ENCODE measurements around the gene UPF1.

The UPF1 gene

GRCh38 chr19:18847549-18848463 lies 16.0 kb downstream of the UPF1 start:
- Histone ChIP-seq H3K4me2 (ENCODE audit: low read depth, low read length) (no peak overlapping the region), H3F3A (ENCODE audit: insufficient read depth, low read length) (no peaks in the 10 kb centered on the region), H3K36me3 (replicated peaks; ENCODE audit: insufficient read depth, low read length) (peaks cover 8% of the 10 kb centered on the region), H3K9me2 (replicated peaks; ENCODE audit: insufficient read depth, low read length) (no peaks in the 10 kb centered on the region), H2AFZ (ENCODE audit: low read length) (no peak overlapping the region), H3K9ac (ENCODE audit: low read length) (no peak overlapping the region), H3K27me3 (replicated peaks; ENCODE audit: insufficient read depth, low read length) (no peaks in the 10 kb centered on the region), H3K4me1 (ENCODE audit: low read length) (peaks cover 22% of the 10 kb centered on the region), H3K4me3 (ENCODE audit: low read length) (no peak overlapping the region), H3K79me2 (ENCODE audit: low read length) (peaks cover 98% of the 10 kb centered on the region), H3K9me3 (replicated peaks; ENCODE audit: insufficient read depth, low read length) (no peaks in the 10 kb centered on the region), H3K27ac (ENCODE audit: low read length) (no peak overlapping the region), H4K20me1 (ENCODE audit: insufficient read depth, low read length) (peaks cover 67% of the 10 kb centered on the region)
- no peak for TF ChIP-seq EZH2phosphoT487 (IDR thresholded peaks at IDR 0.05; ENCODE audit: low read length)
- TF ChIP-seq EZH2 (optimal IDR thresholded peaks at IDR 0.05; ENCODE audit: low read depth, low read length): no peak
- no peak for DNase-seq

- Histone ChIP-seq H3K36me3 (replicated peaks; ENCODE audit: insufficient read depth, low read length) (peaks cover 10% of the 10 kb centered on the region), H3K4me2 (ENCODE audit: low read depth, low read length) (no peak overlapping the region), H2AFZ (ENCODE audit: low read length) (no peak overlapping the region), H3K79me2 (ENCODE audit: low read length) (peaks cover 98% of the 10 kb centered on the region), H3K27ac (ENCODE audit: low read length) (no peak overlapping the region), H3K4me3 (ENCODE audit: low read length) (no peak overlapping the region), H3K9me3 (replicated peaks; ENCODE audit: insufficient read depth, low read length) (no peaks in the 10 kb centered on the region), H3K9ac (ENCODE audit: low read length) (no peak overlapping the region), H3K4me1 (ENCODE audit: low read length) (peaks cover 22% of the 10 kb centered on the region), H3K27me3 (replicated peaks; ENCODE audit: insufficient read depth, low read length) (no peaks in the 10 kb centered on the region), H3K9me2 (replicated peaks; ENCODE audit: insufficient read depth, low read length) (no peaks in the 10 kb centered on the region), H4K20me1 (ENCODE audit: insufficient read depth, low read length) (peaks cover 54% of the 10 kb centered on the region), H3F3A (ENCODE audit: insufficient read depth, low read length) (no peaks in the 10 kb centered on the region)
- no peak for TF ChIP-seq EZH2phosphoT487 (IDR thresholded peaks at IDR 0.05; ENCODE audit: low read length)
- no peak for TF ChIP-seq CTCF (IDR thresholded peaks at IDR 0.05; ENCODE audit: low read length)
- TF ChIP-seq EZH2 (optimal IDR thresholded peaks at IDR 0.05; ENCODE audit: low read depth, low read length): no peak
- DNase-seq: no peak
These were observed 17.3 kb downstream of the UPF1 start for GRCh38 chr19:18848878-18849661.

GRCh38 chr19:18849838-18850400 lies 18.2 kb downstream of the UPF1 start:
- Histone ChIP-seq H3K27me3 (replicated peaks; ENCODE audit: insufficient read depth, low read length) (no peaks in the 10 kb centered on the region), H3K79me2 (ENCODE audit: low read length) (peaks cover 98% of the 10 kb centered on the region), H3K36me3 (replicated peaks; ENCODE audit: insufficient read depth, low read length) (peaks cover 16% of the 10 kb centered on the region), H3K9me3 (replicated peaks; ENCODE audit: insufficient read depth, low read length) (no peaks in the 10 kb centered on the region), H3K4me3 (ENCODE audit: low read length) (no peak overlapping the region), H3K9me2 (replicated peaks; ENCODE audit: insufficient read depth, low read length) (no peaks in the 10 kb centered on the region), H3K9ac (ENCODE audit: low read length) (no peak overlapping the region), H3F3A (ENCODE audit: insufficient read depth, low read length) (no peaks in the 10 kb centered on the region), H3K27ac (ENCODE audit: low read length) (no peak overlapping the region), H4K20me1 (ENCODE audit: insufficient read depth, low read length) (peaks cover 46% of the 10 kb centered on the region), H3K4me2 (ENCODE audit: low read depth, low read length) (no peak overlapping the region), H3K4me1 (ENCODE audit: low read length) (peaks cover 22% of the 10 kb centered on the region), H2AFZ (ENCODE audit: low read length) (no peak overlapping the region)
- no peak for DNase-seq
- TF ChIP-seq EZH2phosphoT487 (IDR thresholded peaks at IDR 0.05; ENCODE audit: low read length) (no peak), CTCF (IDR thresholded peaks at IDR 0.05; ENCODE audit: low read length) (no peak), EZH2 (optimal IDR thresholded peaks at IDR 0.05; ENCODE audit: low read depth, low read length) (no peak)
